Measurements from ENCODE around the gene MGAT4C.

The MGAT4C gene

GRCh38 chr12:85968606-85969005 is 287.6 kb downstream of the MGAT4C start:
- TF ChIP-seq ISL1 (CRISPR knock-in tag; IDR thresholded peaks at IDR 0.05) (no peak), ESRRG (CRISPR knock-in tag; IDR thresholded peaks at IDR 0.05) (no peak), PPARA (CRISPR knock-in tag; IDR thresholded peaks at IDR 0.05; ENCODE audit: borderline replicate concordance) (no peak), ZNF565 (CRISPR knock-in tag; conservative IDR thresholded peaks at IDR 0.05; ENCODE audit: low read depth) (no peak), SNAI2 (CRISPR knock-in tag; IDR thresholded peaks at IDR 0.05) (no peak), ZNF70 (CRISPR knock-in tag; IDR thresholded peaks at IDR 0.05) (no peak), ZC3H10 (CRISPR knock-in tag; IDR thresholded peaks at IDR 0.05) (no peak)
- TF ChIP-seq, protein P1, sequence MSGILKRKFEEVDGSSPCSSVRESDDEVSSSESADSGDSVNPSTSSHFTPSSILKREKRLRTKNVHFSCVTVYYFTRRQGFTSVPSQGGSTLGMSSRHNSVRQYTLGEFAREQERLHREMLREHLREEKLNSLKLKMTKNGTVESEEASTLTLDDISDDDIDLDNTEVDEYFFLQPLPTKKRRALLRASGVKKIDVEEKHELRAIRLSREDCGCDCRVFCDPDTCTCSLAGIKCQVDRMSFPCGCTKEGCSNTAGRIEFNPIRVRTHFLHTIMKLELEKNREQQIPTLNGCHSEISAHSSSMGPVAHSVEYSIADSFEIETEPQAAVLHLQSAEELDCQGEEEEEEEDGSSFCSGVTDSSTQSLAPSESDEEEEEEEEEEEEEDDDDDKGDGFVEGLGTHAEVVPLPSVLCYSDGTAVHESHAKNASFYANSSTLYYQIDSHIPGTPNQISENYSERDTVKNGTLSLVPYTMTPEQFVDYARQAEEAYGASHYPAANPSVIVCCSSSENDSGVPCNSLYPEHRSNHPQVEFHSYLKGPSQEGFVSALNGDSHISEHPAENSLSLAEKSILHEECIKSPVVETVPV (CRISPR knock-in tag; IDR thresholded peaks at IDR 0.05): no peak
- TF ChIP-seq, protein P2, sequence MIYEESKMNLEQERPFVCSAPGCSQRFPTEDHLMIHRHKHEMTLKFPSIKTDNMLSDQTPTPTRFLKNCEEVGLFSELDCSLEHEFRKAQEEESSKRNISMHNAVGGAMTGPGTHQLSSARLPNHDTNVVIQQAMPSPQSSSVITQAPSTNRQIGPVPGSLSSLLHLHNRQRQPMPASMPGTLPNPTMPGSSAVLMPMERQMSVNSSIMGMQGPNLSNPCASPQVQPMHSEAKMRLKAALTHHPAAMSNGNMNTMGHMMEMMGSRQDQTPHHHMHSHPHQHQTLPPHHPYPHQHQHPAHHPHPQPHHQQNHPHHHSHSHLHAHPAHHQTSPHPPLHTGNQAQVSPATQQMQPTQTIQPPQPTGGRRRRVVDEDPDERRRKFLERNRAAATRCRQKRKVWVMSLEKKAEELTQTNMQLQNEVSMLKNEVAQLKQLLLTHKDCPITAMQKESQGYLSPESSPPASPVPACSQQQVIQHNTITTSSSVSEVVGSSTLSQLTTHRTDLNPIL (CRISPR knock-in tag; IDR thresholded peaks at IDR 0.05; ENCODE audit: low read depth): no peak
- TF ChIP-seq, protein P3, sequence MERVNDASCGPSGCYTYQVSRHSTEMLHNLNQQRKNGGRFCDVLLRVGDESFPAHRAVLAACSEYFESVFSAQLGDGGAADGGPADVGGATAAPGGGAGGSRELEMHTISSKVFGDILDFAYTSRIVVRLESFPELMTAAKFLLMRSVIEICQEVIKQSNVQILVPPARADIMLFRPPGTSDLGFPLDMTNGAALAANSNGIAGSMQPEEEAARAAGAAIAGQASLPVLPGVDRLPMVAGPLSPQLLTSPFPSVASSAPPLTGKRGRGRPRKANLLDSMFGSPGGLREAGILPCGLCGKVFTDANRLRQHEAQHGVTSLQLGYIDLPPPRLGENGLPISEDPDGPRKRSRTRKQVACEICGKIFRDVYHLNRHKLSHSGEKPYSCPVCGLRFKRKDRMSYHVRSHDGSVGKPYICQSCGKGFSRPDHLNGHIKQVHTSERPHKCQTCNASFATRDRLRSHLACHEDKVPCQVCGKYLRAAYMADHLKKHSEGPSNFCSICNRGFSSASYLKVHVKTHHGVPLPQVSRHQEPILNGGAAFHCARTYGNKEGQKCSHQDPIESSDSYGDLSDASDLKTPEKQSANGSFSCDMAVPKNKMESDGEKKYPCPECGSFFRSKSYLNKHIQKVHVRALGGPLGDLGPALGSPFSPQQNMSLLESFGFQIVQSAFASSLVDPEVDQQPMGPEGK (CRISPR knock-in tag; IDR thresholded peaks at IDR 0.05; ENCODE audit: borderline replicate concordance): no peak
- no peak for ATAC-seq

DNA sequence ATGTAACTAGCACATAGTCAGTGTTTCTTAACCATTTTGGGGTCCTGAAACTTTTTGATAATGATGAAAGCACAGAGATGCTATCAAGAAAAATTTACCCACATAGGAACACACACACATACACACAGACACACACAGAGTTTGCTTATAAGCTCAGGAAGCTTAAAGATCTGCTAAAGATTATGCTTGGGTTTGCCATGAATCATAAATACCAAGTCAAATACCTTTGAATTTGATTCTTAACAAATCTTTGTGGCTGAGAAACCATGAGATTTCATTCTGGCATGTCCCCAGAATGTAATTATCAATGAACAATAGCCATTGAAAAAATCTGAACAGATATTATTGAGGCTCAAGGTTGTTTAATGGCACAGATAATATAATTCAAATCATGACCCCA is 292.9 kb downstream of the MGAT4C start:
- TF ChIP-seq, protein P1 (CRISPR knock-in tag; IDR thresholded peaks at IDR 0.05): no peak
- no peak for TF ChIP-seq ZNF8 (CRISPR knock-in tag; IDR thresholded peaks at IDR 0.05)
- no peak for TF ChIP-seq ZNF565 (CRISPR knock-in tag; conservative IDR thresholded peaks at IDR 0.05; ENCODE audit: low read depth)
- no peak for TF ChIP-seq ARNTL (CRISPR knock-in tag; IDR thresholded peaks at IDR 0.05; ENCODE audit: borderline replicate concordance, low read depth)
- TF ChIP-seq CSDC2 (CRISPR knock-in tag; IDR thresholded peaks at IDR 0.05): no peak
- no peak for TF ChIP-seq ZFP3 (CRISPR knock-in tag; IDR thresholded peaks at IDR 0.05)
- TF ChIP-seq SNAI2 (CRISPR knock-in tag; IDR thresholded peaks at IDR 0.05): no peak
- TF ChIP-seq, protein P3 (CRISPR knock-in tag; IDR thresholded peaks at IDR 0.05; ENCODE audit: borderline replicate concordance): no peak
- no peak for TF ChIP-seq ZC3H10 (CRISPR knock-in tag; IDR thresholded peaks at IDR 0.05)
- TF ChIP-seq ISL1 (CRISPR knock-in tag; IDR thresholded peaks at IDR 0.05): no peak
- no peak for TF ChIP-seq GLIS3 (CRISPR knock-in tag; IDR thresholded peaks at IDR 0.05)
- TF ChIP-seq TCF4 (CRISPR knock-in tag; IDR thresholded peaks at IDR 0.05; ENCODE audit: borderline replicate concordance): no peak
- TF ChIP-seq OSR1 (CRISPR knock-in tag; IDR thresholded peaks at IDR 0.05): no peak

DNA sequence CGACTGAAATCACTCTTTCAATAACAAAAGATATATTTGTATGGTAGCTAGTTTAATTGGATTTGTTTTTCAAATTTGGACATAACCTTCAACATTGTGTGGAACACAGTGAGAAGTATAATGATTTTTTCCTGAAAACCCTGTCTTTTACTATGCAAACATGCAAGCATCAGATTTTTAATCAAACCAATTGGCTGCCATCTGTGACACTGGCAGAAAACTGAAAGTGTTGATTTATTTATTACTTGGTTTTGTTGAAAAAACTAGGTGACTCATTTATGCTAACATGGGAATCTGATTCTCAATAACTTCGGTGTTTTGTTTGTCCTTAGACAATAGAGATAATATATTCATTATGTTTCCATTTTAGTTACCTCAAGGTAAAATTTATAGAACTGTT is 300.1 kb downstream of the MGAT4C start:
- TF ChIP-seq, protein P1 (CRISPR knock-in tag; IDR thresholded peaks at IDR 0.05): no peak
- TF ChIP-seq ZFP3 (CRISPR knock-in tag; IDR thresholded peaks at IDR 0.05): no peak
- TF ChIP-seq ZC3H10 (CRISPR knock-in tag; IDR thresholded peaks at IDR 0.05): no peak
- TF ChIP-seq, protein P3 (CRISPR knock-in tag; IDR thresholded peaks at IDR 0.05; ENCODE audit: borderline replicate concordance): no peak
- TF ChIP-seq, protein P2 (CRISPR knock-in tag; IDR thresholded peaks at IDR 0.05; ENCODE audit: low read depth): no peak
- TF ChIP-seq GLIS3 (CRISPR knock-in tag; IDR thresholded peaks at IDR 0.05): no peak
- ATAC-seq: no peak

More for the DNA sequence above, 292.9 kb downstream of the MGAT4C start:
- ATAC-seq: no peak
